Right lobe of liver (tissue), 4 donors: ENCODE measurements around the gene RIBC2.

Experiments used
- CTCF ChIP-seq, 4 donors: fragments of 200-600 bp in 3 of 4; fragments of 450-650 bp in 1 of 4; IDR thresholded peaks; one replicate each; pipeline versions ENCODE4 v1.5.1 to v1.8.0; 2016 to 2022; ENCODE audit warnings: antibody characterized with exemption in 4 of 4, mild to moderate bottlenecking in 2 of 4
- POLR2A ChIP-seq: fragments of 450-650 bp; IDR thresholded peaks from one replicate; pipeline ENCODE4 v1.6.1; 2017; ENCODE audit warnings: antibody characterized with exemption, mild to moderate bottlenecking
- donor health status: DM: no; HTN: no; CAD: no.
- donor health status: DM: no; HTN: no; CAD: no.
- donor health status: DM: no; HTN: yes; CAD: no.

GRCh38 chr22:45426387-45426786, 12.9 kb downstream of the RIBC2 start:
- no peak for TF ChIP-seq CTCF (IDR thresholded peaks at IDR 0.05)
- TF ChIP-seq POLR2A = no peak
